T-helper 9 cell (primary cell): ENCODE measurements around the gene LDLRAD4.

Source experiments
- DNase-seq: peaks from one replicate; pipeline ENCODE4 v3.0.0-alpha.2; 2020

LDLRAD4 gene

DNA sequence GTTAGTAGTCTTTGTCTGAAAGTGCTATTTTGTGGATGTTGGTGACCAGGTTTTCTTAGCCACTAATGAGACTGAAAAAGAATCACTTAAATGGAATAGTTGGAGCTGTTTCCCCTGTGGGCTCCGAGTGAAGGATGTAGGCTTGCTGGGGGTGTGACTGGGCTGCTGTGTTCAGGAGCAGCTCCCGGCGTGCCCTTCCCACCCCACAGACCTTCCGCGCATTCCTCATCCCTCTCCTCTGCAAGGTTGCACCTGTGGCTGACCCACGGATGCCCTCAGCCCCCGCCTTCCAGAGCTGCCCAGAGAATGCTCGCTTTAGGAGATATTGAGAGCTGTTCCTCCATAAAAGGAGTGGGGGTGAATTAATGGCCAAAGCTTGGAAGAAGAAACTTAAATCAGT, 174.3 kb downstream of the LDLRAD4 start:
- DNase-seq = no peak

- DNase-seq = no peak
Measured at GRCh38 chr18:13393338-13393737, 174.8 kb downstream of the LDLRAD4 start.

DNA sequence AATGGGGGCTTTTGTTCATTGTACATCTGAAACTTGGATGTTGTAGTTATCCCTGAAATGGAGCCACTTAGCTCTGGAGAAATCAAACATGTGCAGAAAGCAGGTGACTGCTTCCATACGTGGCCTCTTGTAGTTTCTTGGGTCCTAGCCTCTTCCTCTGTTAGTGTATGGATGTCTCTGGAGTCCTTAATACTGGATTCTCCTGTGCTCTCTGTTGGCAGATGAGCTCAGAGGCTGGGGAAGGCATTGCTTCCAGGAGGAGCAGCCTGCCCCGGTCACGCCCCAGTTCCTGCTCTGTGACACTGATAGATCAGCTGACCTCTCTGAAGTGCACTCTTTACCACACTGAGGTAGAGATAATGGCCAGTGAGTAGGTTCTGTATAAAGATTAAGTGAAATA, 176.2 kb downstream of the LDLRAD4 start:
- DNase-seq = no peak

GRCh38 chr18:13395577-13395976, 177.0 kb downstream of the LDLRAD4 start:
- DNase-seq = no peak

DNA sequence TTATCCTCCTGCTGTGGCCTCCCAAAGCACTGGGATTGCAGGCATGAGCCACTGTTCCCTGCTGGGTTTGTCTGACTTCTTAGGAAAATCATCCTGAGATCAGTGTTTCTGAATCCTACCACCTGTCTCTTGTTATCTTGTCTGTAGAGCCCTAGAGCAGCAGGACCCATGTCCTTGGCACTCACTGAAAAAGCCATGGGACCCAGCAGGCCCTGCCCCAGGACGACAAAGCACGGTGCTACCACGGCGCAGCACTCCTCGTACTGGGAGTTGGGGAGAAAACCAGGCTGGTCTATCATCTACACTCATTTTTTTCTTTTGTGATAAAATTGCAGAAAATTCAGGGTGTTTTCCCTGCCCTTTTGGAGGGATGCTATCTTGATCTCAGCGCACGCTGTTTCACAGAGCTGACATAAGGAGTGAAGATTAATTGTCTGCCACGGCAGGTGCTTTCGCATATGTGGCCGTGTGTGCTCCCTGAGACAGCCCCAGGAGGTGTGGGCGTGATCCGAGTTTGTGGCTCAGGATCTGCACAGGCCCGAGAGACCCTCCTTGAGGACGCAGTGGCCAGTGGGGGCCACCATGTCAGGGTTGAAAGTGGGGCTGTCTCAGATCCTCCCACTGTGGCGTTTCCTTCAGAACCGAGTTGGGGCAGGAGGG, 179.1 kb downstream of the LDLRAD4 start:
- DNase-seq = no peak

GRCh38 chr18:13398631-13399030, 180.1 kb downstream of the LDLRAD4 start:
- DNase-seq = no peak

GRCh38 chr18:13399511-13399910, 181.0 kb downstream of the LDLRAD4 start:
- DNase-seq = no peak

DNA sequence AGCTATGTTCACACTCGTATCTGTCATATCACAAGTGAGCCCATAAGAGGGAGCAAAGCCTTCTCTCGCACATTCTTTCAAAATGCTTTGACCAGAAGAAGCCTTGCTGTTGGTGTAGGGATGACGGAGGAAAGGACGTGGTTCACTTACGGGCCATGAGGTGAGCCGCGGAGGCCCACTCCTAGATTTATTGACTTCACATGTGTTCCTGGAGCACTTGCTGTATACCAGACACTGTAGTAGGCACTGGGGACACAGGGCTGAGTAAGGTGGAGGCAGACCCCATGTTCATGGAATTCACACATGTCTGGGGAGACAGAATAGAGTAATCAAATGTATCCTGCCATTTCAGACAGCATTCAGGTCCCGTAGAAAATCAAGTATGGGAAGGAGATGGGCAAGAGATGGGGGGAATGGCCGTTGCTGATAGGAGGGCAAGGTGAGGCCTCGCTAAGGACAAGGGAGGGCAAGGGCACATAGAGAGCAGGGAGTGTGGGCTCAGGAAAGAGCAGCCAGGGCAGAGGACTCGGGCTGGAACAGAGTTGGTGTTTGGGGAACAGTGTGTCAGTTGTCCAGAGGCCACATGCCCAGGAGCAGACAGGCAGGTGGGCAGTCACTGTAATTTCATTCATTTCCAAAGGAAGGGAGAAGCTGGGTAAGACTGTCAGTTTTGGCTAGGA, 182.2 kb downstream of the LDLRAD4 start:
- DNase-seq = no peak

GRCh38 chr18:13401404-13401803, 182.8 kb downstream of the LDLRAD4 start:
- DNase-seq = no peak

- DNase-seq = no peak
Measured at GRCh38 chr18:13401826-13402225, 183.3 kb downstream of the LDLRAD4 start.

DNA sequence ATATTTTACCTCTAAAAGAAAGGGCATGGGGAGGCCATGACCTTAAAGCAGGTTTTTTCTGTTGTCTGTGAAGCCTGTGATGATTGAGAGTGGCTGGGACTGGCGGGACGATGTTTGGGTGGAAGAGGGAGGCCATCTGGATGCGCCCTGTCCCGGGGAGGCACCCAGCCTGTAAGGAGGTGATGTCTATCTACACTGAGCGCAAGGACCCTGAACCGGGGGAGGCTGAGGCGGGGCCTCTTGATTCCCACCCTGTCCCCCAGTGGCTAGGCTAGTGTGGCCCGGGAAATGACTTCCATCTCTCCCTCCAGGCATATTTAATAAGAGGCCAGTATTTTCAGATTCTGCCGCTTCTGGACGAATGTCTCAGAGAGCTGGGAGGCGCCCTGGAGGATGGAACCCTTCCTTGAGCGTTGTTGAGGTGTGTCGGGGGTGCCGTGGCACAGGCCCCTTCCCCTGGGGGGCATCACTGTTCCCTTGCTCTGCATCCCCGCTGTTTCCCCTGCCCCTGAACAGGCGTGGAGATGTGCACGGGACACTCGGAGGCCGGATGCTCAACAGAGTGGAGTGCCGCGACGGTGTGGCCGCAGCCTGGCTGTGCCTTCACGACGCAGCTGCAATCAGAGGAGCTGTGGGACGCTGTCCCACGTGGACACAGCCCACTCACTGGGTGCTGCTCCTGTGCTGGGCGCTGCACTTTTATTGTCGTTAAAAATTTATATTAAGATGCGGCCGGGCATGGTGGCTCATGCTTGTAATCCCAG, 185.4 kb downstream of the LDLRAD4 start:
- no peak for DNase-seq

- no peak for DNase-seq
Measured at GRCh38 chr18:13405305-13406038, 186.9 kb downstream of the LDLRAD4 start.

DNA sequence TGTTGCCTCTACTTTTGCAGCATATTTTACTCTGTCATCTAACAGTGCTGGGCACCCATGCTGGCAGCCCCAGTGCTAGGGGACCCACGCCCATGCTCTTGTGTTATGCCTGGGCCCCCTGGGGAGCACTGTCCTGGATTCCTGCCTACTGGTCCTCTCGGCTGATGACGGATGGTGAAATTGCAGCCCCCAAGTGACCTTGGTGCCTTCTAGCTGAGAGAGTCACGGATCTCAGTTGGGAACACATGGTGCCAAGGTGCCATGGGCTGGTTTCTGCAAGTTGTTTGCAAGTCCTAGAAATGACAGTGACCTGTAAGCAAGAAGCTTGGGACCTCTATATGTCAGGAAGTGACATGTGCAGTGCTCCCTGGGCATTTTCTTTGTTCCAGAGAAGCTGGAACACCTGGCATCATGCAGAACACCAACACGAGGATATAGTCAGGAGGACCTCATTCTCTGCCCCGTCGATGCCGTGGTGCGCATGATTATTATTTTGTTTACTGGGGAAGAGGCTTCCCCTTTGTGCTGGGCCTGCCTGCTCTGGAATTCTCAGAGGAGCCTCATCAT, 187.6 kb downstream of the LDLRAD4 start:
- no peak for DNase-seq

GRCh38 chr18:13406736-13407135, 188.2 kb downstream of the LDLRAD4 start:
- DNase-seq = no peak

- no peak for DNase-seq
Measured at GRCh38 chr18:13407484-13407883, 188.9 kb downstream of the LDLRAD4 start.

GRCh38 chr18:13409026-13409425, 190.5 kb downstream of the LDLRAD4 start:
- DNase-seq = no peak

DNA sequence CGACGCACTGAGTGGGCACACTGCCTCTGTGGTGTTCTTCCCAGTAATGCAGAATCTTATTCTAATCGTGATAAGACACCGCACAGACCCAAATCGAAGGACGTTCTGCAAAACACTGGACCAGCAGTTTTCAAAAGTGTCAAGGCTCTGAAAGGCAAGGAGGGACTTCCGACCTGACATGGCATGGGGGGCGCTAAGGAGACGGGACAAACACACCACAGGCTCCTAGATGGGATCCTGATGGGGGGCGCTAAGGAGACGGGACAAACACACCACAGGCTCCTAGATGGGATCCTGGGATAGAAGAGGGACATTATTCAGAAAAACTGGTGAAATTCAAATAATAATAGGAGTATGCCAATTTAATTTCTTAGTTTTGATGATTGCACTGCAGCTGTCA, 191.4 kb downstream of the LDLRAD4 start:
- no peak for DNase-seq

- DNase-seq = no peak
Measured at GRCh38 chr18:13410471-13410870, 191.9 kb downstream of the LDLRAD4 start.

GRCh38 chr18:13412017-13412416, 193.5 kb downstream of the LDLRAD4 start:
- DNase-seq = no peak

- DNase-seq = no peak
Measured at GRCh38 chr18:13412901-13413300, 194.3 kb downstream of the LDLRAD4 start.

GRCh38 chr18:13414102-13414501, 195.5 kb downstream of the LDLRAD4 start:
- DNase-seq = no peak

DNA sequence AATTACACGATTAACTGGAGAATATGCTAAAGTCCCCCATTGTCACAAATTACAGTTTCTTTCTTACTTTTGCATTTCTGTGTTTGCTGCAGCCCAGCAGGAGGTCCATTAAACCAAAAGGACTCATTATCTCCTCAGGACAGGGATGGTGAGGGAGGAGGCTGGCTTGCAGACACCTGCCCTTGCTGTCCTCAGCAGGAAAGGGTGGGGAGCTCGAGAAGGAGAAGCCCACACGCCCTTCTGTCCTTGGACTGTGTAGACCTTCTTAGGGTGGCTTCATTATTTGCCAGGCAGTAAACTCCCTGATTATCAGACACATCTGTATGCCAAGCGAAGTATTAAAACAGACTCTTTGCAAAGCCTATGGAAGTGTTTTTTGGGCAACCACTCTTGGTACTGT, 196.0 kb downstream of the LDLRAD4 start:
- no peak for DNase-seq

DNA sequence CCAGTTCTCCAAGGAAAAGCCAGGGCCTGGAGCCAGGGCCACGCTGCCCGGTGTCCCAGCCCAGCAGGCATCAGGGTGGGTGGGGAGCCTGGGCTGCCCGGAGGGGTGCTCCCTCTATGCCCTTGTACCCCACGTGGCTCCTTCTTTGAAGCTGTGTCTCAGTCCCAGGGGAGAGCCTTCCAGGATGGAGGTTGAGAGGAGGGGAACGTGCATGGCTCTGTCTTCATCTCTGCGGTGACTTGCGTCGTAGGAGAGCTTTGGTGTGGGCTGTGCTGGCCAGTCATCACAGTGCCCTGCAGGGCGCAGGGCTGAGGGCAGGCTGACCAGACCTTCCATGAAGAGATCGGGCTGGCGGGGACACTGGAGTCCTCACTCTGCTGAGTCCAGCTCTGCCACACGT, 197.2 kb downstream of the LDLRAD4 start:
- no peak for DNase-seq
